D341Med (cell line): ENCODE data around the gene MEF2C.

Experiments
- DNase-seq: peaks from one replicate; pipeline ENCODE4 v3.0.0; 2012; ENCODE audit warnings: low spot score

Gene MEF2C

GRCh38 chr5:88888291-88888690, 5.3 kb upstream of the MEF2C start:
- no peak for DNase-seq

GRCh38 chr5:88887342-88887741, 4.4 kb upstream of the MEF2C start:
- no peak for DNase-seq

GRCh38 chr5:88886746-88887341, 3.9 kb upstream of the MEF2C start:
- no peak for DNase-seq

- no peak for DNase-seq
Measured at GRCh38 chr5:88886252-88886651, 3.3 kb upstream of the MEF2C start.

- no peak for DNase-seq
Measured at GRCh38 chr5:88885002-88885401, 2.0 kb upstream of the MEF2C start.

GRCh38 chr5:88884608-88884877, 1.6 kb upstream of the MEF2C start:
- no peak for DNase-seq

- peak; percentile 72 for DNase-seq
Measured at GRCh38 chr5:88883836-88884607, 1.0 kb upstream of the MEF2C start.

GRCh38 chr5:88882276-88883038, 527 bp downstream of the MEF2C start:
- no peak for DNase-seq

GRCh38 chr5:88881571-88881971, 1.4 kb downstream of the MEF2C start:
- no peak for DNase-seq

GRCh38 chr5:88880201-88880600, 2.8 kb downstream of the MEF2C start:
- no peak for DNase-seq

- no peak for DNase-seq
Measured at GRCh38 chr5:88879724-88880123, 3.3 kb downstream of the MEF2C start.

GRCh38 chr5:88878976-88879375, 4.0 kb downstream of the MEF2C start:
- no peak for DNase-seq

GRCh38 chr5:88877826-88878225, 5.2 kb downstream of the MEF2C start:
- DNase-seq, result no peak

GRCh38 chr5:88876714-88877113, 6.3 kb downstream of the MEF2C start:
- DNase-seq, result no peak

- no peak for DNase-seq
Measured at GRCh38 chr5:88875341-88876234, 7.4 kb downstream of the MEF2C start.

GRCh38 chr5:88873447-88873846, 9.5 kb downstream of the MEF2C start:
- no peak for DNase-seq

- no peak for DNase-seq
Measured at GRCh38 chr5:88872971-88873370, 10.0 kb downstream of the MEF2C start.

GRCh38 chr5:88870285-88870684, 12.7 kb downstream of the MEF2C start:
- no peak for DNase-seq

- no peak for DNase-seq
Measured at GRCh38 chr5:88868468-88869068, 14.4 kb downstream of the MEF2C start.

- DNase-seq, result no peak
Measured at GRCh38 chr5:88867638-88868037, 15.3 kb downstream of the MEF2C start.

- no peak for DNase-seq
Measured at GRCh38 chr5:88863523-88863922, 19.5 kb downstream of the MEF2C start.
